B cell (primary cell): ENCODE measurements around the gene N4BP3. TPM values are rescaled to one million over a fixed set of nuclear protein-coding genes. Genes with fewer than 3 reads are reported as not detected.

Experiments
- ATAC-seq: fragments of 200-7000 bp; cut with Tn5 transposase; one replicate; pipeline ENCODE4 v1.10.0; 2021; ENCODE audit warnings: low read depth, mild to moderate bottlenecking, moderate number of reproducible peaks, moderate library complexity
- CTCF ChIA-PET: fragments of 350-600 bp; sonication (Branson Sonifier 250); formaldehyde crosslinking; loops from one replicate; lab custom pipeline; 2021; ENCODE audit warnings: antibody characterized with exemption, inconsistent platforms; lab: Charles Lee
- POLR2A ChIA-PET: fragments of 350-600 bp; sonication (Branson Sonifier 250); formaldehyde crosslinking; loops from one replicate; lab custom pipeline; 2021; ENCODE audit warnings: antibody characterized with exemption; lab: Charles Lee
- DNase-seq: peaks from one replicate; pipeline ENCODE4 v3.0.0; 2013
- H2AFZ ChIP-seq: 2 replicates; pipeline ENCODE4 v1.6.1; 2012; ENCODE audit warnings: mild to moderate bottlenecking, low read depth, low read length; ENCODE audit not compliant: insufficient read depth, poor library complexity, severe bottlenecking
- H3K27ac ChIP-seq, 2 donors: 1 replicate in 1 of 2; 2 replicates in 1 of 2; pipeline ENCODE4 v1.5.1; 2012 to 2013; ENCODE audit warnings: low read length in 2 of 2, mild to moderate bottlenecking in 2 of 2, moderate library complexity in 1 of 2
- H3K27me3 ChIP-seq, 4 experiments: fragments of 200-600 bp in 1 of 4; sonication (generic) in 1 of 4; replicated peaks in 1 of 4; 1 replicate in 2 of 4; 2 replicates in 2 of 4; pipeline versions ENCODE4 v1.6.1 to v1.7.0; 2013 to 2016; ENCODE audit warnings: low read length in 3 of 4, mild to moderate bottlenecking in 2 of 4, mixed read lengths in 1 of 4, moderate library complexity in 1 of 4; ENCODE audit not compliant: insufficient read depth in 4 of 4, control insufficient read depth in 3 of 4; ENCODE audit errors: control extremely low read depth in 1 of 4
- H3K36me3 ChIP-seq, 2 experiments: replicated peaks in 1 of 2; 1 replicate in 1 of 2; 2 replicates in 1 of 2; pipeline versions ENCODE4 v1.6.1 to v1.7.1; 2013; ENCODE audit warnings: low read length in 1 of 2; ENCODE audit not compliant: insufficient read depth in 2 of 2, control insufficient read depth in 1 of 2; ENCODE audit errors: control extremely low read depth in 1 of 2, extremely low read depth in 1 of 2
- H3K4me1 ChIP-seq, 2 donors: fragments of 200-600 bp in 1 of 2; sonication (generic) in 1 of 2; 1 replicate in 1 of 2; 2 replicates in 1 of 2; pipeline versions ENCODE4 v1.5.1 to v1.6.1; 2013 to 2017; ENCODE audit warnings: low read length in 2 of 2; ENCODE audit not compliant: control insufficient read depth in 2 of 2, insufficient read depth in 2 of 2
- H3K4me2 ChIP-seq: replicated peaks from 2 replicates; pipeline ENCODE3; 2012; ENCODE audit warnings: mild to moderate bottlenecking, low read depth, low read length; ENCODE audit not compliant: poor library complexity, severe bottlenecking
- H3K4me3 ChIP-seq, 5 experiments: fragments of 200-600 bp in 1 of 5; sonication (generic) in 1 of 5; 1 replicate in 3 of 5; 2 replicates in 2 of 5; pipeline versions ENCODE4 v1.5.1 to v1.7.0; 2011 to 2016; ENCODE audit warnings: low read length in 4 of 5, mild to moderate bottlenecking in 4 of 5, low read depth in 2 of 5, control low read depth in 1 of 5, moderate library complexity in 1 of 5; ENCODE audit not compliant: insufficient read depth in 1 of 5; ENCODE audit errors: control extremely low read depth in 1 of 5, extremely low read depth in 1 of 5
- H3K79me2 ChIP-seq: fragments of 200-600 bp; sonication (generic); one replicate; pipeline ENCODE4 v1.6.0; 2016; ENCODE audit warnings: low read length; ENCODE audit not compliant: control insufficient read depth, insufficient read depth
- H3K9ac ChIP-seq: fragments of 200-600 bp; sonication (generic); 2 replicates; pipeline ENCODE4 v1.6.1; 2017; ENCODE audit warnings: mild to moderate bottlenecking, low read length, moderate library complexity
- H3K9me3 ChIP-seq, 3 donors: one replicate each; pipeline versions ENCODE4 v1.6.1 to v1.7.1; 2013; ENCODE audit warnings: low read length in 2 of 3; ENCODE audit not compliant: control insufficient read depth in 2 of 3, insufficient read depth in 1 of 3; ENCODE audit errors: control extremely low read depth in 1 of 3
- H4K20me1 ChIP-seq: 2 replicates; pipeline ENCODE4 v1.6.0; 2012; ENCODE audit warnings: mild to moderate bottlenecking, low read length; ENCODE audit not compliant: insufficient read depth, control insufficient read depth, poor library complexity, severe bottlenecking
- H3K27ac Mint-ChIP-seq: one replicate; pipeline ENCODE4 v1.8.0; 2021; ENCODE audit warnings: mixed read lengths
- H3K27me3 Mint-ChIP-seq: one replicate; pipeline ENCODE4 v1.8.0; 2021; ENCODE audit warnings: mixed read lengths
- H3K4me1 Mint-ChIP-seq: one replicate; pipeline ENCODE4 v1.8.0; 2021; ENCODE audit warnings: mixed read lengths
- H3K4me3 Mint-ChIP-seq: one replicate; pipeline ENCODE4 v1.8.0; 2021; ENCODE audit warnings: mixed read lengths
- H3K9me3 Mint-ChIP-seq: one replicate; pipeline ENCODE4 v1.8.0; 2022; ENCODE audit warnings: mixed read lengths; ENCODE audit not compliant: insufficient read depth
- CTCF ChIP-seq: fragments of 200-600 bp; IDR thresholded peaks from one replicate; pipeline ENCODE4 v1.8.0; 2022; ENCODE audit warnings: antibody characterized with exemption, mild to moderate bottlenecking
- EZH2 ChIP-seq: IDR thresholded peaks from 2 replicates; pipeline ENCODE4 v1.6.1; 2012; ENCODE audit warnings: borderline replicate concordance, low read depth, mild to moderate bottlenecking, moderate library complexity, low read length; ENCODE audit not compliant: insufficient read depth, poor library complexity, severe bottlenecking
- WGBS: methylation state at CpG from one replicate; pipeline ENCODE4 v1.1.5; 2013; ENCODE audit warnings: missing lambda C conversion rate; ENCODE audit not compliant: insufficient coverage; 5-methylcytosine and 5-hydroxymethylcytosine counted together
- intact Hi-C: fragments of 100-400 bp; cut with micrococcal nuclease; formaldehyde crosslinking; loops from one replicate; pipeline ENCODE4 v1.10.0; 2022
- polyA plus RNA-seq: library from polyadenylated mRNA; depleted of rRNA; stranded (reverse); fragments of >200 nt; gene quantifications from 2 replicates; pipeline ENCODE4 v1.2.3, GENCODE V29; 2012
- total RNA-seq, 2 donors: library from RNA; stranded (reverse); fragments of 120-200 nt in 1 of 2; gene quantifications; 1 replicate in 1 of 2; 2 replicates in 1 of 2; pipeline versions ENCODE4 v1.2.3 to v1.2.4, GENCODE V29; 2013 to 2022

N4BP3 gene
- total and polyA plus RNA-seq, 2 donors (not counting 1 experiment from before 2014, with no cell fraction given): 13.3 to 48.7 TPM

- no peak overlapping the region for H3K27ac Mint-ChIP-seq
- Histone ChIP-seq H4K20me1 (no peaks in the 10 kb centered on the region), H3K4me3 (no peak overlapping the region), H3K9ac (no peak overlapping the region), H2AFZ (no peak overlapping the region), H3K36me3 (no peaks in the 10 kb centered on the region), H3K27ac (no peak overlapping the region), H3K4me2 (no peak overlapping the region), H3K79me2 (no peaks in the 10 kb centered on the region), H3K9me3 (peaks cover 0 to 8% (median 3%) of the 10 kb centered on the region in 3 donors), H3K4me1 (peaks cover 4 to 5% of the 10 kb centered on the region in 2 donors), H3K27me3 (no peaks in the 10 kb centered on the region)
- H3K27me3 Mint-ChIP-seq: peaks cover 1% of the 10 kb centered on the region
- intact Hi-C loops: no loop called here
- TF ChIP-seq CTCF (no peak), EZH2 (no peak)
- no peaks in the 10 kb centered on the region for H3K9me3 Mint-ChIP-seq
- WGBS: 72% methylated on average over 9 of the region's 9 CpGs
- DNase-seq: no peak
- POLR2A ChIA-PET: no interaction called here
- no peak overlapping the region for H3K4me3 Mint-ChIP-seq
- CTCF ChIA-PET: interaction anchor here (1.7 kb wide), 1 partner anchor 18 kb away, joined by 8 read pairs; no protein-coding TSS in a partner anchor
- no peak for ATAC-seq
- peaks cover 7% of the 10 kb centered on the region for H3K4me1 Mint-ChIP-seq
Measured at GRCh38 chr5:178094345-178094744, 19.0 kb upstream of the N4BP3 start.

- DNase-seq (no peak), ATAC-seq (no peak)
- no peak overlapping the region for H3K9ac ChIP-seq
- H3K4me1 ChIP-seq: peaks cover 4 to 5% of the 10 kb centered on the region in 2 donors
- CTCF ChIA-PET: interaction anchor here (1.2 to 2.2 kb wide), 3 partner anchors 21 to 23 kb away, joined by 3 to 15 read pairs (median 6); no protein-coding TSS in a partner anchor
- no peak for TF ChIP-seq EZH2
- TF ChIP-seq CTCF: no peak
- no peaks in the 10 kb centered on the region for H3K36me3 ChIP-seq
- H3K4me2 ChIP-seq: no peak overlapping the region
- Mint-ChIP-seq H3K4me3 (no peak overlapping the region), H3K9me3 (no peaks in the 10 kb centered on the region), H3K27me3 (no peaks in the 10 kb centered on the region), H3K4me1 (peaks cover 6% of the 10 kb centered on the region), H3K27ac (no peak overlapping the region)
- no peaks in the 10 kb centered on the region for H4K20me1 ChIP-seq
- H3K27ac ChIP-seq: no peak overlapping the region
- H3K9me3 ChIP-seq: no peaks in the 10 kb centered on the region
- no peak overlapping the region for H3K4me3 ChIP-seq
- no peaks in the 10 kb centered on the region for H3K27me3 ChIP-seq
- H2AFZ ChIP-seq: no peak overlapping the region
- POLR2A ChIA-PET: no interaction called here
- WGBS: 100% methylated on average over 1 of the region's 7 CpGs
- no peaks in the 10 kb centered on the region for H3K79me2 ChIP-seq
- intact Hi-C loops: no loop called here
Measured at GRCh38 chr5:178098685-178099084, 14.6 kb upstream of the N4BP3 start.
